ENCODE data around the gene SMIM35. TPM values are rescaled to one million over a fixed set of nuclear protein-coding genes. Genes with fewer than 3 reads are reported as not detected.

Gene SMIM35
- total and polyA plus RNA-seq, 2 of the 4 experiments (the other 2 are of a cell fraction) = not detected

DNA sequence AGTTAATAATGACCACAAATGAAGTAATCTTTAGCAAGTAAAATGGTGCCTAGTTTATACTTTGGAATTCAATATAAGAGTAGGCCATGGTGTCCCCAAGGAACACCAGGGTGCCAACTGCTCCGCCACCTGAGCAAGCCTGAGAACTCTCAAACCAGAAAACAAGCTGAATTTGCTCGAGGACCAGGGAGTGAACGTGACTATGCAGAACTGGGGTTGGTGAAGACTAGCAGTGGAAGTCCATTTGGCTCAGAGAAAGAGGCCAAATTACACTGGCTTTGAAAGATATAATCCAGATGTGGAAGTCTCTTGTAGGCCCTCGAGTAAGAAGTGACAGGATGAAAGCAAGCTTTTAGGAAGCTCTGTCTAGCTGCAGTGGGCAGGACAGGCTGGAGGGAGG lies 8.7 kb upstream of the SMIM35 start:
- POLR2A ChIA-PET (ENCODE audit: unreplicated experiment) = no interaction called here
- Histone ChIP-seq H2AFZ (replicated peaks; ENCODE audit: low read length, poor library complexity) (no peak overlapping the region), H2AK5ac (ENCODE audit: low read depth, low read length) (no peak overlapping the region), H3K23ac (ENCODE audit: low read depth, low read length) (no peak overlapping the region), H3K4me3 (ENCODE audit: insufficient read depth, low read depth, low read length) (no peak overlapping the region), H4K91ac (ENCODE audit: insufficient read depth, low read depth, low read length) (no peak overlapping the region), H3K27me3 (ENCODE audit: control insufficient read depth, insufficient read depth, low read length) (peaks cover 4% of the 10 kb centered on the region), H3K4me1 (ENCODE audit: control insufficient read depth, insufficient read depth, low read length) (no peaks in the 10 kb centered on the region), H2AK9ac (replicated peaks; ENCODE audit: low read depth, low read length, poor library complexity) (no peak overlapping the region), H2BK5ac (ENCODE audit: low read depth, low read length, poor library complexity, severe bottlenecking) (no peak overlapping the region), H3K9me1 (ENCODE audit: insufficient read depth, low read length) (no peaks in the 10 kb centered on the region), H3K56ac (ENCODE audit: extremely low read depth, insufficient read depth, low read length) (no peak overlapping the region), H2BK20ac (ENCODE audit: low read depth, low read length) (no peak overlapping the region), H3K9me3 (ENCODE audit: control insufficient read depth, insufficient read depth, low read length) (no peaks in the 10 kb centered on the region), H3K79me1 (ENCODE audit: low read depth in 1 of 2, low read length in 2 of 2) (no peaks in the 10 kb centered on the region), H2BK15ac (ENCODE audit: low read depth, low read length) (no peak overlapping the region), H3K9ac (ENCODE audit: low read depth, low read length) (no peak overlapping the region), H3K18ac (ENCODE audit: low read depth, low read length) (no peak overlapping the region), H3K27ac (ENCODE audit: insufficient read depth, low read length) (no peak overlapping the region), H2BK120ac (ENCODE audit: low read depth, low read length) (no peak overlapping the region), H4K5ac (ENCODE audit: low read depth, low read length) (no peak overlapping the region), H4K8ac (ENCODE audit: low read depth in 2 of 2, low read length in 2 of 2) (no peak overlapping the region), H4K20me1 (ENCODE audit: insufficient read depth, low read length) (no peaks in the 10 kb centered on the region), H3K14ac (replicated peaks; ENCODE audit: low read depth, low read length) (no peak overlapping the region), H3K36me3 (ENCODE audit: control insufficient read depth, insufficient read depth, low read length) (no peaks in the 10 kb centered on the region), H3K4ac (ENCODE audit: low read depth, low read length) (no peak overlapping the region), H3K4me2 (ENCODE audit: low read depth, low read length) (no peak overlapping the region)
- ATAC-seq (ENCODE audit: low read depth) (no peak), DNase-seq (no peak)
- TF ChIP-seq CHD1 (IDR thresholded peaks at IDR 0.05; ENCODE audit: low read depth, low read length) = no peak
- TF ChIP-seq MAFK (IDR thresholded peaks at IDR 0.05; ENCODE audit: low read depth, low read length) = no peak
- no peak for TF ChIP-seq NFE2L2 (IDR thresholded peaks at IDR 0.05; ENCODE audit: low read depth, low read length)
- no peak for TF ChIP-seq FOS (IDR thresholded peaks at IDR 0.05; ENCODE audit: low read depth, low read length)
- no peak for TF ChIP-seq RCOR1 (IDR thresholded peaks at IDR 0.05; ENCODE audit: insufficient replicate concordance, low read length)
- TF ChIP-seq POLR2A (IDR thresholded peaks at IDR 0.05; ENCODE audit: low read depth, low read length) = no peak
- TF ChIP-seq BHLHE40 (IDR thresholded peaks at IDR 0.05; ENCODE audit: low read depth, low read length) = no peak
- TF ChIP-seq, protein P1, sequence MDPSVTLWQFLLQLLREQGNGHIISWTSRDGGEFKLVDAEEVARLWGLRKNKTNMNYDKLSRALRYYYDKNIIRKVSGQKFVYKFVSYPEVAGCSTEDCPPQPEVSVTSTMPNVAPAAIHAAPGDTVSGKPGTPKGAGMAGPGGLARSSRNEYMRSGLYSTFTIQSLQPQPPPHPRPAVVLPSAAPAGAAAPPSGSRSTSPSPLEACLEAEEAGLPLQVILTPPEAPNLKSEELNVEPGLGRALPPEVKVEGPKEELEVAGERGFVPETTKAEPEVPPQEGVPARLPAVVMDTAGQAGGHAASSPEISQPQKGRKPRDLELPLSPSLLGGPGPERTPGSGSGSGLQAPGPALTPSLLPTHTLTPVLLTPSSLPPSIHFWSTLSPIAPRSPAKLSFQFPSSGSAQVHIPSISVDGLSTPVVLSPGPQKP (IDR thresholded peaks at IDR 0.05; ENCODE audit: borderline replicate concordance, low read depth, low read length) = no peak
- no peak for TF ChIP-seq MAZ (IDR thresholded peaks at IDR 0.05; ENCODE audit: borderline replicate concordance, low read depth, low read length)
- TF ChIP-seq RAD21 (IDR thresholded peaks at IDR 0.05; ENCODE audit: low read length) = no peak
- TF ChIP-seq CTCF (conservative IDR thresholded peaks at IDR 0.05; ENCODE audit: low read depth, low read length) = no peak
- TF ChIP-seq CEBPB (IDR thresholded peaks at IDR 0.05; ENCODE audit: low read depth, low read length) = no peak
- no peak for TF ChIP-seq RFX5 (IDR thresholded peaks at IDR 0.05; ENCODE audit: low read depth, low read length)
- CTCF ChIA-PET = no interaction called here
- dilution Hi-C loops (cut with HindIII; ENCODE audit: low sequenced_read_pairs, unreplicated experiment) = no loop called here
- in situ Hi-C loops (cut with MboI; ENCODE audit: low sequenced_read_pairs) = no loop called here
- intact Hi-C loops (cut with micrococcal nuclease) = no loop called here
- BruUV-seq (replicated peaks) = no TSS peak
- WGBS, 2 experiments (ENCODE audit: extremely low coverage in 2 of 2, insufficient read length in 1 of 2) = 11% methylated on average over 3 of the region's 4 CpGs; no CpG with 5 or more reads in 1 of the 2 experiments
